HL-60 (cell line): Measurements from ENCODE around the gene TUBA3D.
A peak's percentile ranks its signal among the peaks of the same experiment; 100 is the strongest.
"Not testable (repeated sequence)": the region's sequence is repeated elsewhere in the genome, so short reads cannot be mapped to it uniquely, and the experiment has no call there.

Source experiments
- DNase-seq, 2 experiments: peaks; one replicate each; pipeline ENCODE4 v3.0.0-alpha.2; 2010 to 2020; ENCODE audit warnings: low read depth in 1 of 2, low spot score in 1 of 2
- H3K27ac ChIP-seq: fragments of 250-450 bp; sonication (Bioruptor Pico); replicated peaks from 2 replicates; pipeline ENCODE4 v1.5.1; 2020; ENCODE audit warnings: mild to moderate bottlenecking, moderate library complexity
- H3K27me3 ChIP-seq: fragments of 250-450 bp; sonication (Bioruptor Pico); 2 replicates; pipeline ENCODE4 v1.5.1; 2021; ENCODE audit warnings: mild to moderate bottlenecking, moderate library complexity; ENCODE audit not compliant: insufficient read depth, poor library complexity, severe bottlenecking
- H3K4me3 ChIP-seq: replicated peaks from 2 replicates; pipeline ENCODE4 v1.5.1; 2011; ENCODE audit warnings: mild to moderate bottlenecking, control low read depth, low read length; ENCODE audit not compliant: insufficient read depth
- GABPA ChIP-seq: IDR thresholded peaks from 2 replicates; pipeline ENCODE4 v1.6.1; 2012; ENCODE audit warnings: low read depth
- POLR2AphosphoS5 ChIP-seq: IDR thresholded peaks from 2 replicates; pipeline ENCODE4 v1.6.1; 2012; ENCODE audit warnings: low read depth
- REST ChIP-seq: IDR thresholded peaks from 2 replicates; pipeline ENCODE4 v1.6.1; 2012; ENCODE audit warnings: low read depth; ENCODE audit not compliant: insufficient replicate concordance
- SPI1 ChIP-seq: IDR thresholded peaks from 2 replicates; pipeline ENCODE4 v1.6.1; 2012; ENCODE audit warnings: low read depth, mild to moderate bottlenecking, borderline replicate concordance
- TF ChIP-seq, protein P1 (sequence below): IDR thresholded peaks from one replicate; pipeline ENCODE4 v1.5.1; 2011; ENCODE audit warnings: low read length, control low read depth, inconsistent platforms; ENCODE audit not compliant: insufficient read depth

TUBA3D gene

DNA sequence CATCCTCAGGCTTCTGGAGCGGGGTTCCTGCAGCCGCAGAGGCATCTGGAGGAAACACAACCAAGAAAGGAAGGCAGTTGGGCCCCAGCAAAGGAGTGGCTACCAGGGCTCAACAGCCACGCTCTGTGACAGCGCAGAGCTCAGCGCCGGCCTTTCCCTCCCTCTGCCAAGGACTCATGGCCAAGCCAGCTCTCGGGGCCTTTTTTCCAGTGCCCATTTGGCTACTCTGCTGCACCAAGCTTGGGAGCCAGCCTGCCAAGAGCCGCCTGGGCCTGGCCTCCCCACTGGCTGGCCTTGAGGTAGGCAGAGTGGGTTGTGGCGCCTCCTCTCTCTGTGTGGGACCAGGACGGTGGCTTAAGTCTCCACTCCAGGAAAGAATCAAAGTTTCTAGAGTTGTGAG, 44.6 kb downstream of the TUBA3D start:
- DNase-seq, result no peak
- TF ChIP-seq GABPA, result no peak
- no peak for TF ChIP-seq REST
- TF ChIP-seq, protein P1, sequence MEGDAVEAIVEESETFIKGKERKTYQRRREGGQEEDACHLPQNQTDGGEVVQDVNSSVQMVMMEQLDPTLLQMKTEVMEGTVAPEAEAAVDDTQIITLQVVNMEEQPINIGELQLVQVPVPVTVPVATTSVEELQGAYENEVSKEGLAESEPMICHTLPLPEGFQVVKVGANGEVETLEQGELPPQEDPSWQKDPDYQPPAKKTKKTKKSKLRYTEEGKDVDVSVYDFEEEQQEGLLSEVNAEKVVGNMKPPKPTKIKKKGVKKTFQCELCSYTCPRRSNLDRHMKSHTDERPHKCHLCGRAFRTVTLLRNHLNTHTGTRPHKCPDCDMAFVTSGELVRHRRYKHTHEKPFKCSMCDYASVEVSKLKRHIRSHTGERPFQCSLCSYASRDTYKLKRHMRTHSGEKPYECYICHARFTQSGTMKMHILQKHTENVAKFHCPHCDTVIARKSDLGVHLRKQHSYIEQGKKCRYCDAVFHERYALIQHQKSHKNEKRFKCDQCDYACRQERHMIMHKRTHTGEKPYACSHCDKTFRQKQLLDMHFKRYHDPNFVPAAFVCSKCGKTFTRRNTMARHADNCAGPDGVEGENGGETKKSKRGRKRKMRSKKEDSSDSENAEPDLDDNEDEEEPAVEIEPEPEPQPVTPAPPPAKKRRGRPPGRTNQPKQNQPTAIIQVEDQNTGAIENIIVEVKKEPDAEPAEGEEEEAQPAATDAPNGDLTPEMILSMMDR, result no peak
- TF ChIP-seq POLR2AphosphoS5, result no peak
- TF ChIP-seq SPI1, result no peak
- Histone ChIP-seq H3K27me3 (no peaks in the 10 kb centered on the region), H3K4me3 (no peak overlapping the region), H3K27ac (no peak overlapping the region)

DNA sequence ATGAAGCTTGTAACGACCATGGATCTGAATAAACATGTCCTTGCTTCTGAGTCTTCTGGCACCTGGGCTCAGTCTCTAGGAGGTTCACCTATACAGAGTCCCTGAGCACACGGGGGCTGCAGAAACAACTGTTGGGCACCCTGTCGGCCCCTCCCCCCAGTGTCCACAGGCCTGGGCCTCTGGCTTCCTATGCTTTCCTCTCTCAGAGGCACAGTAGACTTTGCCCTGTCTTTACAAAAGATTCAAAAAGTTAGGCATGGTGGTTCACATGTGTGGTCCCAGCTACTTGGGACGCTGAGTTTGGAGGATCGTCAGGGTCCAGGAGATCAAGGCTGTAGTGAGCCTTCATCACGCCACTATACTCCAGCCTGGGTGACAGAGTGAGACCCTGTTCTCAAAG, 45.6 kb downstream of the TUBA3D start:
- H3K27ac ChIP-seq, H3K27me3 ChIP-seq, H3K4me3 ChIP-seq, DNase-seq: not testable (repeated sequence)

DNA sequence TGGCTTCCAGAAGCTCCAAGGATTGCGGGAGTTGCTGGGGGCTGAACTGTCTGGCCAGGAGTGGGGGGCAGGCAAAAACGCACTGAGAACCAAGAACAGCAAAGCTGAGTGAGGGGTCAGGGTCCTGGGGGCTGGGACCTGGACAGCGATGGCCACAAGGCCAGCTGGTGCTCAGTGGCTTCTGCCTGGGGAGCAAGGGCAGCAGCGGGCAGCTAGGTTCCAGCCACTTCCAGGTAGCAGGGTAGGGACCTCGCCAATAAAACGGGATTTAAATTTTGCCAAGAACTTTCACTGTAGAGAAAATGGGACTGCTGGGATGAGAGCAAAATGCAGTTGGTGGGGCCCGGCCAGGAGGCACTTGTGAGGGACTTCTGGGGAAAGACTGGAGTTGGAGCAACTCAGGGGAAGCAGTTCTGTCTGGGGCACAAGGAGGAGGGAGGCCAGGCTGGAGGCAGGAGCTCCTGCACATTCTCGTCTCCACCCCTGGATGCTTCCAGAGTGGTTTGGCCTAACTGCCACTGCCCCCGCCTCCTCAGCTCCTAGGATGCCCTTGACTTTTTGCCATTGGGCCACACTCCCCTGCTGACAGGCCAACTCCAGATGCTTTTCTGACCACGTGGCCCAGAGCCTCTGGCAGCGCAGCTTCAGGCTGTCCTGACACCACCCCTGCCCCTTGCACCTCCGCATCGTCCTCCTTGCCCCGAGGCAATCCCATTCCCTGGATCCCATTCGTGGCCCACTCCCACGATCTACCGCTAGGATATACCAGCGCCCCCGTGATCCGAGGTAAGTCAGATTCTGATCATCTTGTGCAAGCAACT, 46.3 kb downstream of the TUBA3D start:
- no peaks in the 10 kb centered on the region for H3K27me3 ChIP-seq
- no peak for DNase-seq
- no peak overlapping the region for H3K27ac ChIP-seq
- H3K4me3 ChIP-seq, result no peak overlapping the region
- TF ChIP-seq POLR2AphosphoS5, result no peak
- TF ChIP-seq, protein P1, result no peak
- TF ChIP-seq REST, result no peak
- TF ChIP-seq SPI1, result no peak
- no peak for TF ChIP-seq GABPA

GRCh38 chr2:131525256-131525655, 49.3 kb downstream of the TUBA3D start:
- not testable (repeated sequence) for H3K4me3 ChIP-seq, H3K27me3 ChIP-seq, DNase-seq, H3K27ac ChIP-seq

DNA sequence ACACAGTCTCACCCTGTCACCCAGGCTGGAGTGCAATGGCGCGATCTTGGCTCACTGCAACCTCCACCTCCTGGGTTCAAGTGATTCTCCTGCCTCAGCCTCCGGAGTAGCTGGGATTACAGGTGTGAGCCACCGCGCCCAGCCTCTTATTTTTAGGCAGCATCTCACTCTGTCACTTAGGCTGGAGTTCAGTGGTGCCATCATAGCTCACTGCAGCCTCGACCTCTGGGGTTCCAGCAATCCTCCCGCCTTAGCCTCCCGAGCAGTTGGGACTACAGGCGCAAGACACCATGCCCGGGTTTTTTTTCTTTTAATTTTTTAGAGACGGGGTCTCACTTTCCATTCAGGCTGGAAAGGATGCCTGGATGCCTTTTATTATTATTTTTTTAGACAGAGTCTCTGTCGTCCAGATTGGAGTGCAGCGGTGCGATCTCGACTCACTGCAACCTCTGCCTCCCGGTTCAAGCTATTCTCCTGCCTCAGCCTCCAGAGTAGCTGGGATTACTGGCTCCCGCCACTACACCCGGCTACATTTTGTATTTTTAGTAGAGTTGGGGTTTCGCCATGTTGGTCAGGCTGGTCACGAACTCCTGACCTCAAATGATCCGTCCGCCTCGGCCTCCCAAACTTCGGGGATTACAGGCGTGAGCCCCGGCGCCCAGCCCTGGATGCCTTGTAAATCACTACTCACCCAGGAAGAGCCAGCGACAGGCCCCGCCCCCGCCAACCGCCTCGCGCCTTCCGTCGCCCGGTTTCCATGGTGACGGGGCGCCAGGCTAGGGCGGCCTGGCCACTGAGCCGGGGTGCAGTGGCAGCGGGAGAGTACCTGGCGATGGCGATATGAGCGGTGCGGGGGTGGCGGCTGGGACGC, 51.4 kb downstream of the TUBA3D start, which contains the start of gene CCDC74A:
Gene CCDC74A, plus strand, starts transcription at position 758 of the 871 bp plus-strand sequence. Its CDS starts 83 bp downstream, at position 841.
- H3K4me3 ChIP-seq, result peak within 1 kb of the TSS; percentile 25
- not testable (repeated sequence) for H3K27me3 ChIP-seq, H3K27ac ChIP-seq
- peak; percentile 34 to 59 for DNase-seq

- not testable (repeated sequence) for H3K27ac ChIP-seq, DNase-seq, H3K4me3 ChIP-seq, H3K27me3 ChIP-seq
Observed at GRCh38 chr2:131528981-131529863, 53.3 kb downstream of the TUBA3D start.

GRCh38 chr2:131529864-131530445, 54.0 kb downstream of the TUBA3D start:
- DNase-seq, H3K27me3 ChIP-seq, H3K27ac ChIP-seq, H3K4me3 ChIP-seq: not testable (repeated sequence)
